Adrenal gland (tissue), 5 donors: Measurements from ENCODE around the gene ATP5MC3.

ENCODE experiments used
- POLR2A ChIP-seq, 2 donors: fragments of 450-650 bp; IDR thresholded peaks; one replicate each; pipeline ENCODE4 v1.6.1; 2017; ENCODE audit warnings: antibody characterized with exemption in 2 of 2, mild to moderate bottlenecking in 2 of 2, moderate library complexity in 1 of 2
- TF ChIP-seq, protein P1 (sequence below), 6 experiments: fragments of 450-650 bp in 4 of 6; fragments of 200-600 bp in 2 of 6; sonication (generic) in 1 of 6; IDR thresholded peaks; 1 replicate in 5 of 6; 2 replicates in 1 of 6; pipeline versions ENCODE4 v1.5.1 to v1.8.0; 2016 to 2021; ENCODE audit warnings: antibody characterized with exemption in 6 of 6, mild to moderate bottlenecking in 2 of 6, moderate library complexity in 1 of 6
- donor health status: DM: no; HTN: no; CAD: no.

DNA sequence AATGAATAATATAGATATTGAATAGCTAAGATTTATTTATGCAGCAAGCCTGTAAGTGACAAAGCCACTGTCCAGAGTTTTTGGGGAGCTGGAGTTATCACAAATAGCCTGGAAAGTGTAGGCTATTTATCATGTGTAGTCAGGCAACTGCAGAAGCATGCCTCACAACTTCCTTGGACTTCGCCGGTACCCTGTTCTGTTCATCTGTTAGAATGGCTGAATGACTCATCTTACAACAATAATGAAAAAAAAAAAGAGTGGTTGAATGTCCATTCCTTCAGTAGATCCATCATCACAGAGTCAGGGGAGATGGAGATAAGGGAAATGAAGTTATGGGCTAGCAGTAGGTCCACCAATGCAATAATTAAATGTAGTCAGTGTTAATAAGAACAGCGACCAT lies 24.0 kb upstream of the ATP5MC3 start:
- TF ChIP-seq, protein P1, sequence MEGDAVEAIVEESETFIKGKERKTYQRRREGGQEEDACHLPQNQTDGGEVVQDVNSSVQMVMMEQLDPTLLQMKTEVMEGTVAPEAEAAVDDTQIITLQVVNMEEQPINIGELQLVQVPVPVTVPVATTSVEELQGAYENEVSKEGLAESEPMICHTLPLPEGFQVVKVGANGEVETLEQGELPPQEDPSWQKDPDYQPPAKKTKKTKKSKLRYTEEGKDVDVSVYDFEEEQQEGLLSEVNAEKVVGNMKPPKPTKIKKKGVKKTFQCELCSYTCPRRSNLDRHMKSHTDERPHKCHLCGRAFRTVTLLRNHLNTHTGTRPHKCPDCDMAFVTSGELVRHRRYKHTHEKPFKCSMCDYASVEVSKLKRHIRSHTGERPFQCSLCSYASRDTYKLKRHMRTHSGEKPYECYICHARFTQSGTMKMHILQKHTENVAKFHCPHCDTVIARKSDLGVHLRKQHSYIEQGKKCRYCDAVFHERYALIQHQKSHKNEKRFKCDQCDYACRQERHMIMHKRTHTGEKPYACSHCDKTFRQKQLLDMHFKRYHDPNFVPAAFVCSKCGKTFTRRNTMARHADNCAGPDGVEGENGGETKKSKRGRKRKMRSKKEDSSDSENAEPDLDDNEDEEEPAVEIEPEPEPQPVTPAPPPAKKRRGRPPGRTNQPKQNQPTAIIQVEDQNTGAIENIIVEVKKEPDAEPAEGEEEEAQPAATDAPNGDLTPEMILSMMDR (IDR thresholded peaks at IDR 0.05), result no peak
- TF ChIP-seq POLR2A (IDR thresholded peaks at IDR 0.05), result no peak
